Ramos (cell line): ENCODE data around the gene KRT84.

Experiments used
- in situ Hi-C: fragments of 300-500 bp; cut with MboI; formaldehyde crosslinking; loops from one replicate; pipeline ENCODE4 v1.14.3; 2022; ENCODE audit warnings: low sequenced_read_pairs; ENCODE audit not compliant: unreplicated experiment

Gene KRT84

DNA sequence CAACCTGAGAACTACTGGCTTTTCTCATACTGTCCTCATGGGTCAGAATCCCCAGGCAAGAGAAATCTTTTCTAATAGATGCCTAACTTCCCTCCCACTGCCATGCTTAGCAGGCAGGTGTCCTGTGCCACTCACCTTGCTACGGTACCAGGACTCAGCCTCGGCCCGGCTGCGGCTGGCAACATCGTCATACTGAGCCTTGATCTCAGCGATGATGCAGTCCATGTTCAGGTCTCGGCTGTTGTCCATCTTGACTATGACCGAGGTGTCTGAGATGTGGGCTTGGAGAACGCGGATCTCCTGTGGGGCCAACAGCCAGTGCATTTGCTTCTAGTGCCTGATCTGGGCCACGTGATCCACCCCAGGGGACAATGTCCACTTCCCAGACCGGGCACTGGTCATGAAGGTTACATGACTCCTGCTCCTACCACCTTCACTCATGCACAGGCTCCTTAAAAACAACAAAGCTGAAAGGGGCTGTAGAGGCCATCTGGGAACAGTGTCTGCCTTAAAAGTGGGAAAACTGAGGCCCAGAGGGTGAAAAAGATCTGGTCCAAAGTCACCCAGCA, 22.3 kb downstream of the KRT84 start:
- in situ Hi-C loops = no loop called here

DNA sequence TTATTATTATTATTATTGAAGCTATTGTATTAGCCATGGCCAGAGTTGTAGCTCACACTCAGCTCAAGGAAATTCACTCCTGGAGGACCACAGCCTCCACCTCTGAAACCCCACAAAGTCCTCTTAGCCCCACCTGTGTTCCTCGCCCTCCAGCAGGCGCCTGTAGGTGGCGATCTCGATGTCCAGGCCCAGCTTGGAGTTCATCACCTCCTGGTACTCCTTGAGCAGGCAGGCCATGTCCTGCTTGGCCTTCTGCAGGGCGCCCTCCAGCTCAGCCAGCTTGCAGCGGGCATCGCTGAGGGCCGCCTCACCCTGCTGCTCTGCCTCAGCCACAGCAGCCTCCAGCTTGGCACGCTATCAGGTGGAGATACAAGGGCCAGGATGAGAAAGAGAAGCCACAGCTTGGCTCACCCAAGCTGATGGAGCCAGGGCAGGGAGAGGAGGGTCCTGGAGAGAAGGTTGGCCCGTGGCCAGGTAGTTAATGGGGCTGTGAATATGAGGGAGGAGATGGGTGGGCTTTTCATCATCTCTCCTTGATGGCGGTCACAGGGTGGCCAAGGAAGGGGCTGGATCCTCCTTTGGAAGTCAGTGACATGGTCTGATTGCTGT, 23.2 kb downstream of the KRT84 start:
- in situ Hi-C loops = no loop called here

DNA sequence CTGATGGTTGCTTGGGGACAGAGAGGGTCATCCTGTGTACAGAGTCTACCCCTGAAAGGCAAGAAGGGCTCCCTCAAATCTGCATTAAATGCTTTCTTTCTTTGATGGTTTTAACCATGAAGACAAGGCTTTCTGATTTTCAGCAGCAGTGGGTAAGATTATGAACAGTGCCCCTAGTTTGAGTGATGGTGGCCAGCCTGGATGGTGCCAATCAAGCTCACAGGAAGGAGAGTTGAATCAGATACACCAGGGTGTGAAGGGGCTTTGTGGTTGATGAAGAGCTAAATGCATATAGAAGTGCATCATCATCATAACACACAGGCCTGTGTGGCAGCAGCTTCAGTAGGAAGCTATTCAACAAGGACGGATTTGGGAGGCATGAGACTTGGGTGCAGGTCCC, 23.9 kb downstream of the KRT84 start:
- in situ Hi-C loops = no loop called here

DNA sequence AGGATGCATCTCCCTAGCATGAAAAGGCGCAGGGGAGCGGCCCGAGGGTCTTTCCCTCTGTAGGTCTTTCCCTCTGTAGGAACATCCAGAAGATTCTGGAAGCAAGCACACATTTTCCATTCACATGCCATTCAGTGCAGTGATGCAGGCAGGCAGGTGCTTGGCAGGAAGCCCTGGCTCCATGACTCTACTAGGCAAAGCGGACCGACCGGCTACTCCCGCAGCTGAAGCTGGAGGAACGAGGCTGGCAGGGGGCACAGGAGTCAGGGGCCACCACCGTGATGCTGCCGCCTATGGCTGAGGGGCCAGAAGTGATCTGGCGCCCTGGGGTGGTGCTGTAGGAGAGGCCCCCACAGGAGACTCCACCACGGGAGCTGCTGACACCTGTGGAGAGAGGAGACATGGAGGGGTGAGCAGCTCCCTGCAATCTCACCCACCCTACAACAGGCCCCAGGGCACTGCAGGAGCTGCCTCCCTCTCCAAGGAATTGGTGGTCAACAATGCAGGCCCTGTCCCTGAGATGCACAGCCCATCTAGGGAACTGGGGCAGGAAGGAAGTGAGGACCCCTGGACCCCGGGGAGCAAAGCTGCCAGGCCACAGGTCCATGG, 24.7 kb downstream of the KRT84 start:
- in situ Hi-C loops = no loop called here

DNA sequence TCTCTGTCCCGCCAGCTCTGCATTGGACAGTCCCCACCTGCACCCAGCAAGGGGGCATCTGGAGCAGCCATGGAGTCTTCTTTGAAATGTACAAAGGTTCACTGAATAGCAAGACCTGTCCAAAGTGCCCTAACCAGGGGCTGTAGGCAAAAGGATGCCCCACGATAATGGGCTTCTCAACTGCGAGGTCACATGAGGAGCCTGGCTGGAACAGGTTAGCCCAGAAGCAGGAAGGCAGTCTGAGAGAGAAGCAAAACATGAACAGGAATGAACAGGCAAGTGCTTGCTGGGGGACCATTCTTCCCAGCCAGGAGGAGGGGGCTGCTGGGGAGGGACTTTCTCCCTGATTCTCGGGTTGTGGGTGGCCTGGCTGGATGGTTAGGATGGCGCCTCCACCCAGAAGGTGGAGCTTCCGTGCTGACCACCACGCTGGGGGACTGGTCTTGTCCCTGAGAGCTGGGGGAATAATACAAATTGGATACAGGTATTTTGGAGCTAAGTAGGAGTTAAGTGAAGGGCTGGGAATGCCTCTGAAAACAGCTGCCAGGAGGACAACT, 25.3 kb downstream of the KRT84 start:
- in situ Hi-C loops = no loop called here

DNA sequence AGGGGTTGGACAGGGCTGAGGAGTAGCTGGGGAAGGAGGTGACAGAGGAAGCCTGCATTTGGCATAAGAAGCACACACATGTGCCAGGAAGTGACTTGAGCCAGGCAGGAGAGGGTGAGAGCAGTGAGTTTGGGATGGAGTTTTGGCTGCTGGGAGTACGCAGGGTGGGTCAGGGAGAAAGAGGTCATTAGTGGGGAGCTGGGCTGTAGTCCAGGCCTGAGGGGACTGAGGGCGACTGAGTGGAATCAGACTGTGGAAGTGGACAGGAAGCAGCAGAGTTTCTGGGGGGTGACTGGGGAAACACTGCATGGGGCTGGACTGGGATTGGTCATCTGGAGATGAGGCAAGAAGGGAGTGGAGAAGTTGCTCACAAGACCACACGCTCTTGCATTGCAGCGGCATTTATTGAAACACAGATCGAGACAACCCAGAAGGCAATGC, 25.8 kb downstream of the KRT84 start:
- in situ Hi-C loops = no loop called here

DNA sequence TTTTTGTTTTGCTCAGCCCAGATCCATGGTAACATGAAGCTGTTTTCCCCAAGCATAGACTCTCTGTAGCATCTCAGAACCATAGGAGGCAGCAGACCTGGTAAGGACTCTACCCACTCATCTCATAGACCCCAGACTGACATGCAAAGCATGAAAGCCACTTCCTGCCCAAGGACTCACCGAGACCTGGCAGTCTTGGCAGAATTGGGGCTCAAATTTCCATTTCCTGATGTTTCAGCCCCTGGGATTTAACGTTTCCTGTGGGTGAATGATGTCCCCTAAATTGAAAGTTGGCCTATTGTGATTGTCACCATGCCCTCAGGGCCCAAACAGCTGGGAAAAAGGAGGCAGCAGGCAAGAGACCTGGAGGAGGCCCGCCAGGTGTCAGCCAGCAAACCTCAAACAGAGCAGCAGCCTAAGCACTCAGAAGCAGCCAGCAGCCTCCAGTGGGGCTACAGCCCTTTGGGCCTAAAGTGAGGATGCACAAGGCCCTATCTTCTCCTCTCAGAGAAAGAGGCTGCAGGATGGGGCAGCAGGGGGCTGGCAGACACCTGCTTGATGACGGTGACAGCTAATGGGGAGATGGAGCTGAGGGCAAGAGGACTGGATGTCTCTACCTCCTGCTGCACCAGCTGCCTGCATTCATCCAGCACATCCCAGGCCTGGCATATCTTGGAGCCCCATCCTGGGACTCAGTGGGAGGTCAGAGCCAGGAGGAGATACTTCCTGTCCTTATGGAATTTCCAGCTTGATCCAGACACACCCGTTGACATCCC, 26.7 kb downstream of the KRT84 start:
- in situ Hi-C loops = no loop called here

DNA sequence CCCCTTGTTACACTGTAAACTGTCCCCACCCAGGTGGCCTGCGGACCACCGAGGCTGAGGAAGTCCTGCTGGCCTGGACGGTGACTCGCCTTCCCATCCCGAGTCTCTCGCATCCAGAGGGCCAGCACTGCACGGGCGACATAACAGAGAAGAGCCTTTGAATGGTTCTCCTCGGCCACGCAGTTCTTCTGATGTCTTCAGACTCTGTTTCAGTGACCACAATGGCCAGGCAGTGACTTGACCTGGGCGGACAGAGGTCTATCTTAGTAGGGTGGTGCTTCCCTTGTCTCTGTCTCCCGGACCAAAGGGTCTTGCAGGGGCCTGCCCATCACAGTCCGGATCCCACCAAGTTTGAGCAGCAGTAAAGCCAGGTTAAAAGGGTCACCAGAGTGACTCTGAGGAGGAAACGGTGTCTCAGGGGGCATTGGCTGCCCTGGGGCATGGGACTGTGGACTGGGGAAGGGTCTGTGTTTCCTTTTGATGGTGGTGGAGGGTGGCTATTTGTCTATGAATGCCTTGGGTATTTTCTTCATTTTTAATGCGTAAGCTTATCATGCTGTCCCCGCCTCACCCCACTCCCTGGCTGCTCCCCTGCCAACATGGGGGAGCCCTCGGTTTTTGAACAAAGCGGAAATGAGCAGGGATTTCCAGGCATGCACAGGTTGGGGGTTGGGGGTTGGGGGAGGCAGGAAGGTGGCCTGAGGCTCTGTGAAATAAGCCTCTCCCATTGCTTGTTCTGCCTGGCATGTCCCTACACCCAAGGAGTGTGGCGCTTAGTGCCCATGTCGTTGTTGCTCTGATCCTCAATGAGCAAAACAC, 28.5 kb downstream of the KRT84 start:
- in situ Hi-C loops = no loop called here

DNA sequence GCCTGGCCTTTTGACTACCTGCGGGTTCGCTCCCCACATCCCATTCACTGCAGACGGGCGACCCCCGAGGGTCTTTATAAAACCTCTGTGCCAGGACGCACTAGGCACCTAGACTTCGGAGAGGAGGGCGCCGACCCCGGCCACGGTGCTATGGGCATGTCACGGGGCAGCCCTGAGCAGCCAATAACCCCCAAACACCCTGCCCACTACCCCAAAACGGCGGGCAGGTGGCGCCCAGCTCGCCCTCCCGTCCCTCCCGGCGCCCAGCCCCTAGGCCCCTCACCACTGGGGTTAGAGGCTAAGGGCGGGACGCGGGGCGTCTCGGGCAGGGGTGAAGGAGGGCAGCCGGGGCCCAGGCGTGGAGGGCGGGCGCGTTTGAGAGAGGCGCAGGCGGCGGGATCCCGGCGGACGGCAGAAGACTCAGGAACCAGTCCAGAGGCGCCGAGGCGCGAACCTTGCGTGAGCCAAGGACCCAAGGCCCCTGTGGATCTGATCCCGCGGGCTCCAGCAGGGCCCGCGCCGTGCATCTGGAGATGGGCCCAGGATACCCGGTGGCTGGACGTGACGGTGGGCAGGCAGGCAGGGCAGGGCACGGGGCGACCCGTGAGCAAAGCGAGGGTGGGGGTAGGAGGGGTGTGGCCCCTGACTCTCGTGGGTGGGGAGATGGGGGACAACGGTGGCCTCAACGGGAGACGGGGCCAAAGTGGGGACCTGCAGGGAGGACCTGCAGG, 29.3 kb downstream of the KRT84 start:
- in situ Hi-C loops = no loop called here

DNA sequence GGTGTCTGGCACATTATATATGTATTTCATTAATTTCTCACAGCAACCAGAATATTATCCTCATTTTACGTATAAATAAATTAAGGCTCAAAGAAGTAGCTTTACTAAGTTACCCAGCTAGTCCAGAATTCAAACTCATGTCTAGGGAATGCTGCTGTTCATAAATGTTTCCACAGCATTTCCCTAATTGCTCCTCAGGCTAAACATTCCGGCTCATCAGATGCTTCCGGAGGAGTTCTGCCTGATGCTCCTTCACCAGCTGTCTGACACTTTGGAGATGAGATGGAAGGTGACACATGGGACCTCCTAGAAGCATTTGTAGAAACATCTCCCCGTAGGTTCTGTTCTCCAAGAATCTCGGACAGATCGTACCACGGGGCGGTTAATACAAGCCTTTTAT, 30.3 kb downstream of the KRT84 start:
- in situ Hi-C loops = no loop called here

DNA sequence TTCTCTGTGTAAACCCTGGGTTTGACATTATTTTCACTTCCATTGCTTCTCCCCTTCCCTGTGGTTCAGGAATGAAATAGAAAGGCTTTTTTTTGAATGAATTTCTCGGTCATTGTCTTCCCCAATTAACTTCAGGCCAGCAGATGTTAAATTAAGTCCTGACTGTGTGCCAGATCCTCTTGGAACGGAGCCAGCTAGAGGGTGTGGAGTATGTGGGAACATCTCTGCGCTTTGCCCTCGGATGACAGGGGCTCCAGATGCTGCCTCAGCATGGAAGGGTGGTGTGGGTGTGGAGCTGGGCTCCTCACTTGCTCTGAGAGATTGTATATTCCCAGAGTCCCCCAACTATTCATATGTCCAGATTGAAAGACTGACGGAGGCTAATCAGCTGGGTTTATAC, 31.3 kb downstream of the KRT84 start:
- in situ Hi-C loops = no loop called here

DNA sequence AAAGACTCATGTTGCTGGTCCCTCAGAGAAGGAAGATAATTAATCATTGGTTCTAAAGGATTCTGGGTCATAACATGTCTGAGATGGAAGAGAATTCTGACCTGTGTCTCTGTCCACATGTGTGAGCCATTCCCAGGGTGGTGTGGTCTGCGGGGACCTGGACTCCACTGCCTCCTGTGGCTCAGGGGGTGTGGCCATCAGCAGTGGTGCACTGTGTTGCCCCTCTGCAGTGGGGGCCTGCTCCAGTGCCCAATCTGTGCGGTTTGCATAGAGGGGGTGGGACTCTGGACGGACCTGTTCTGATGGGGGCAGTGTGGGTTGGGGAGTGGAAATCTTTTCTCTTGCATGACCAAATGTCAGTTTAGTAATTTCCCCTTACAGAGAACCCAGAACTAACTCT, 31.7 kb downstream of the KRT84 start:
- in situ Hi-C loops = no loop called here

DNA sequence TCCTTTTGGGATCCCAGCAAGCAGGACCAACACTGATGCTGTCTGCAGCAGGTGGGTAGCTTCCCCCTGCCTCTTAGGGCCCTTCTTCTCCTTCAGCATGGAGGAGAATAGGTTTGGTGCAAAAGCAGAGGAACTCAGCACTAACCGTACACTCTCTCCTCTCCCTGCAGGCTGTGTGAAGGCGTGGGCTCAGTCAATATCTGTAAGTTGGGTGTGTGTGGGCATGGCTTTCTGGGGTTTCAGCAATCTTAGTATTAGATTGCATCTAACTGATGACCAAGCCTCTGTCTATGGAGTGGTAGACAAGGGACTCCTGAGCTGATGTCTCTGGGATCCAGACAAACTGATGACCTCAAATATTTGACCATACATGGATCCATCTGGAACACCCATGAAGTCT, 32.5 kb downstream of the KRT84 start:
- in situ Hi-C loops = no loop called here

DNA sequence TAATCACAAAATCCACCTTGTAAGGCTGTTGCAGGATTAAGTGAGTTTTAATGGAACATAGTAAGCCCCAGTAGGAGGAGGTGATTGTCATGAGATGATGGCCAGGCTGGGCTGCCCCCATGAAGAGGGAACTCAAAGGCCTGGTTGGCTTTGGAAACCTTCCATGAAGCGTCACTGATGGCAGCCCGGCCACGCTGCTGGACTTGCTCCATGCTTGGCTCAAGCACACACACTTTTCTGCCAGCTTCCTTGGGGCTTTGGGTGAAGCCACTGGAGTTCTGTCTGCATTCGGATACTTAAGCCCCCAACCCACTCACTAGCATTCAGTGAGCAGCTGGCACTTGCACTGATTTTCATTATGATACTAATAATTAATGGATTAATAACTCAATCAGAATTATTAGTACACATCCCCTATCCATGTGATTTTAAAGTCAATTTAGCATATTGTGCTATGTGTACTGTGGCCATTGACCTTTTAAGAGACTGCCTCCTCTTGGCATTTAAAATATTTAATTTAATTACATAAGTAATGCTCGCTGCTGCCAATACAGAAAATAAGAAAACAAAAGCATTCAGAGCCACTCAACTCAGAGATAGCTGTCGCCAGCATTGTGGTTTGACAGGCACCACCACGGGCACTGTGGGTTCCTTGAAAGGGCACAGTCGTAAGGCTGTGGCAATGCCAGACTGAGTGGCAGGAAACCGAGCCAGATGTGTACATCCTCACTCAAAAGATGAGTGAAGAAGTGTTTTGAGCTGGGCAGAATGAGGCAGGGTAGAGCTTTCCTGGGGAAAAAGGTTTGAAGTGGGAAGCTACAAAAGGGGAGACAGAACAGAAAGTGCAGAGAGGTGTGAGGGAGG, 34.0 kb downstream of the KRT84 start:
- in situ Hi-C loops = no loop called here

DNA sequence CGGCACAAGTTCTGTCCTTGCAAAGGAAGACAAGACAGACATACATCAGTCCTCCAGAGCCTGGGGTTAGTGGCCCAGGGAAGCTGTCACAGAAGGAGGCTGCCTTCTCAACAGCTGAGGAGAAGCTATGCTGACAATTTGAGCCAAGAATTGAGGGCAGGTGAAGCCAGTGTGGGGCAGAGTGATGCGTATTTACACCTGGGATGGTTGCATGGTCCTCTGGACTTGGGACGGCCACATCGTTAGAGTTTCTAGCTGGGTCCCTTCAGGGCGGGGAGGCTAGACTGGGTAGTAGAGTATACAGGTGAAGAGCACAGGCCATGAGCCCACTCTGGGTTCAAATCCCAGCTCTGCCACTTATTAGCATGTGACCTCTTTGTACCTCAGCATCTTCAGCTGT, 34.7 kb downstream of the KRT84 start:
- in situ Hi-C loops = no loop called here

DNA sequence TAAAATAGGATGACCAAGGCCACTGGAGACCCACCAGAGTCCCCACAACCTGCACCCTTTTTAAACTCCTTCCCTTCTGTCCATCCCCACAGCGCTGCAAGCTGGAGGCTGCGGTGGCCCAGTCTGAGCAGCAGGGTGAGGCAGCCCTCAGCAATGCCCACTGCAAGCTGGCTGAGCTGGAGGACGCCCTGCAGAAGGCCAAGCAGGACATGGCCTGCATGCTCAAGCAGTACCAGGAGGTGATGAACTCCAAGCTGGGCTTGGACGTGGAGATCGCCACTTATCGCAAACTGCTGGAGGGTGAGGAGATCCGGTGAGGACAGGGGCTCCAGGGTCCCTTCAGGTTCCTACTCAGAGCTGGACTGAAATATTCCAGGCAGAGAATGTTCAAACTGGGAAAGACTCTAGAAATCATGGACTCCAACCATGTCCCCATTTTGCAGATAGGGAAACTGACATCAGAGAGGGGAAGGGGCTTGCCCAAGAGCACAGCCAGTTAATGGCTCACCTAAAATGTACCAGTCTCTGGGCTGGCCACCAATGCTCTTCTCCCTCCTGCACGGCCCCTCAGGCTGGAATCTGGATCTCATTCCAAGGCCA, 35.3 kb downstream of the KRT84 start:
- in situ Hi-C loops = no loop called here

DNA sequence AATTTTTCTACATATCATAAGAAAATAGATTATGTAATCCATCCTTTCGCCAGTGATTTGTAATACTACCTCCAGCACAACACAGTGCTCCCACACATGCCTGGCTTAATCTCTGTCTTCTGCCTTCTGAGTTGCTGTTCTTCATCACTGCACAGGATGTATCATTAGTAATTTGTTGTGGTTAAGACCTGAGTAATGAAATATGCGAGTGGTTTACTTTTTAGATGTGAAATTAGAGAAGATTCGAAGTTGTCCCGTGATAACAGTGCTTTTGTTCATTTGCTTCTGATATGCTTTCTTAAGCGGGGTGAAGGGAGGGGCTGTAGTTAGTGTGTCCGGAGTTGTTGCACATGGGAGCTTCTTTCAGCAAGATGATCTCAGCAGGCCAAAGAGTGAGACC, 36.3 kb downstream of the KRT84 start:
- in situ Hi-C loops = no loop called here
